Choroid plexus epithelial cell (primary cell): Measurements from ENCODE around the gene RALB.

Source experiments
- DNase-seq: peaks from one replicate; pipeline ENCODE4 v3.0.0-alpha.2; 2010; ENCODE audit warnings: low read depth
- H3K4me3 ChIP-seq: 2 replicates; pipeline ENCODE4 v1.5.1; 2011; ENCODE audit warnings: low read depth, mild to moderate bottlenecking, control low read depth, low read length, moderate library complexity
- TF ChIP-seq, protein P1 (sequence below): conservative IDR thresholded peaks from 2 replicates; pipeline ENCODE4 v1.5.1; 2011; ENCODE audit warnings: low read depth, mild to moderate bottlenecking, control low read depth, inconsistent platforms, low read length, moderate library complexity

The RALB gene

DNA sequence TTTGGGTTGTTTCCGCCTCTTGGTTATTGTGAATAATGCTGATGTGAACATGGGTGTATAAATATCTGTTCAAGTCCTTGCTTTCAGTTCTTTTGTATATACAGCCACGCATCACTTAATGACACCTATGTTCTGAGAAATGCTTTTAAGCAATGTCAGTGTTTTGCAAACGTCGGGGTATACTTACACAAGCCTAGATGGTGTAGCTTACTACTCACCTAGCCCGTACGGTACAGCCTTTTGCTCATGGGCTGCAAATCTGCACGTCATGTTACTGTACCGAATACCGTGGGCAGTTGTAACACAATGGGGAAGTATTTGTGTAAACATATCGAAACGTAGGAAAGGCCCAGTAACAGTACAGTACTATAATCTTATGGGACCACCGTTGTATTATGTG lies 12.4 kb downstream of the RALB start:
- no peak for DNase-seq
- no peak overlapping the region for H3K4me3 ChIP-seq
- TF ChIP-seq, protein P1, sequence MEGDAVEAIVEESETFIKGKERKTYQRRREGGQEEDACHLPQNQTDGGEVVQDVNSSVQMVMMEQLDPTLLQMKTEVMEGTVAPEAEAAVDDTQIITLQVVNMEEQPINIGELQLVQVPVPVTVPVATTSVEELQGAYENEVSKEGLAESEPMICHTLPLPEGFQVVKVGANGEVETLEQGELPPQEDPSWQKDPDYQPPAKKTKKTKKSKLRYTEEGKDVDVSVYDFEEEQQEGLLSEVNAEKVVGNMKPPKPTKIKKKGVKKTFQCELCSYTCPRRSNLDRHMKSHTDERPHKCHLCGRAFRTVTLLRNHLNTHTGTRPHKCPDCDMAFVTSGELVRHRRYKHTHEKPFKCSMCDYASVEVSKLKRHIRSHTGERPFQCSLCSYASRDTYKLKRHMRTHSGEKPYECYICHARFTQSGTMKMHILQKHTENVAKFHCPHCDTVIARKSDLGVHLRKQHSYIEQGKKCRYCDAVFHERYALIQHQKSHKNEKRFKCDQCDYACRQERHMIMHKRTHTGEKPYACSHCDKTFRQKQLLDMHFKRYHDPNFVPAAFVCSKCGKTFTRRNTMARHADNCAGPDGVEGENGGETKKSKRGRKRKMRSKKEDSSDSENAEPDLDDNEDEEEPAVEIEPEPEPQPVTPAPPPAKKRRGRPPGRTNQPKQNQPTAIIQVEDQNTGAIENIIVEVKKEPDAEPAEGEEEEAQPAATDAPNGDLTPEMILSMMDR: no peak

DNA sequence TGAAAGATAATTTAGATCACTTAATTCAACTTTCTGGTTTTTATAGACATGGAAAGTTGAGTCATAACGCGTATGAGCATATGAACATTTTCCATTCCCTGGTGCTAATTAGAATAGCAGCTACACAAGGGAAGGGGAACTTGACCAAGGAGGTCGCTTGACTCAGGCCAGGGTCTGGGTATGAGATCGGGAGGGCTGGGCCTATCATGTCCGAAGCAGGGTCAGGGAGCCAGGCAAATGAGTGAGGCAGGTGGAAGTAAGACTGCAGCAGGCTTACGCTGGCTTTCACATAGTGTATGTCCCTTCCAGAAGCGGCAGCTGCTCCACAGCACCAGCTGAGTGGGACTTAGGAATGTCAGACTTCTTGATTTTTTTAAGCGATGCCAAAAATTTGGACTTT lies 14.7 kb downstream of the RALB start:
- DNase-seq: no peak
- no peak overlapping the region for H3K4me3 ChIP-seq
- TF ChIP-seq, protein P1: no peak

DNA sequence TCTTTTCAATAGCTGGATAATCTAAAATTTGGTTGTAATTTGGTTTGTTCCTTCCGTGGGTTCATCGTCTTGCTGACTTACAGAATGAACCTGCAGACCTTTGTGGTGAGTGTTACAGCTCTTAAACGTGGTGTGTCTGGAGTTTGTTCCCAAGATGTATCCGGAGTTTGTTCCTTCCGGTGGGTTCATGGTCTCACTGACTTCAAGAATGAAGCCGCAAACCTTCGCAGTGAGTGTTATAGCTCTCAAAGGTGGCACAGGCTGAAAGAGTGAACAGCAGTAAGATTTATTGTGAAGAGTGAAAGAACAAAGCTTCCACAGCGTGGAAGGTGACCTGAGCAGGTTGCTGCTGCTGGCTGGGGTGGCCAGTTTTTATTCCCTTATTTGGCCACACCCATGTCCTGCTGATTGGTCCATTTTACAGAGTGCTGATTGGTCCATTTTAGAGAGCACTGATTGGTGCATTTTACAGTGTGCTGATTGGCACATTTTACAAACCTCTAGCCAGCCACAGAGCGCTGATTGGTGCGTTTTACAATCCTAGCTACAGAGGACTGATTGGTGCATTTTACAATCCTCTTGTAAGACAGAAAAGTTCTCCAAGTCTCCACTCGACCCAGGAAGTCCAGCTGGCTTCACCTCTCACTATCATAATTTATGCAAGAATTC lies 16.6 kb downstream of the RALB start:
- TF ChIP-seq, protein P1: no peak
- no peak overlapping the region for H3K4me3 ChIP-seq
- no peak for DNase-seq

DNA sequence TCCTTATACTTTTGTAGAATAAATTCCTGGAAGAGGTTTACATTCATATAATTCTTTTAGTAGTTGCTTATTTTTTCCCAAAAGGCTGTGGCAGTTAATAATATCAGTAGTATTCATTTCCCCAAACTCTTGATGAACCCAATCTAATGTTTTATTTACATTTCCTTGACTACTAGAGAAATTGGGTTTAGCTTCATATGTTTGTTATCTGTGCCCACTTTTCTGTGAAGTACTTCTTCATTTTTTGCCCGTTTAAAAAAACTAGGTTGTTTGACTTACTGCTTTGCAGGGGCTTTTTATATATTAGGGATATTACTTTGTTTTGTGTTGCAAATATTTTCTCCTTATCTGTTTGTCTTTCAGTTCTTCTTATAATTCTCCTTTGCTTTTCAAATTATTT lies 17.2 kb downstream of the RALB start:
- TF ChIP-seq, protein P1: no peak
- no peak overlapping the region for H3K4me3 ChIP-seq
- no peak for DNase-seq

DNA sequence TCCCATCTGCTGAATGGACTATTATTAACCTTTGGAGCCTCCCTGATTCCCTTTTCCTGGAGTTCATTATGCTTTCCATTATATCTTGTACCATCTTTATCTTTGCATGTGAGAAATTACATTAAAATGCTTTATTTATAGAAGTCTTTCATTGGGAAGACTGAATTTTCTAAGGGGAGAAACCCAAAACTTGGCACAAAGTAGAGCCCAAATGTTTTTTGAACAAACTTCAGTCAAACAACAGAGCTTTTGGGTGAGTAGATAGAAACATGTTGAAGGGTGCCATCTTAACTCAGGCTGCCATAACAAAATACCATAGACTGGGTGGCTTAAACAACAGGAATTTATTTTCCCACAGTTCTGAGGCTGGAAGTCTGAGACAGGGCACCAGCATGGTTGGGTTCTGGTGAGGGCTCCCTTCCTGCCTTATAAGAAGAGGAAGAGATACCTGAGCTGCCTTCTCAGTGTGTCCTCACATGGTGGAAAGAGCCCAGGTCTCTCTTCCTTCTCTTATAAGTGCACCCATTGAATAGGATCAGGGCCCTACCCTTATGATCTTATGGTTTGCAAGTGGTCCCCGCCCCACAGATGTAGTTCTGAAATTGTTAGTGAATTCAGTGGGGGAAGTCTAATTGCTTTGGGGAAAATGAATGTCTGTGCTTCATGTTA lies 19.2 kb downstream of the RALB start:
- H3K4me3 ChIP-seq: no peak overlapping the region
- TF ChIP-seq, protein P1: no peak
- no peak for DNase-seq

DNA sequence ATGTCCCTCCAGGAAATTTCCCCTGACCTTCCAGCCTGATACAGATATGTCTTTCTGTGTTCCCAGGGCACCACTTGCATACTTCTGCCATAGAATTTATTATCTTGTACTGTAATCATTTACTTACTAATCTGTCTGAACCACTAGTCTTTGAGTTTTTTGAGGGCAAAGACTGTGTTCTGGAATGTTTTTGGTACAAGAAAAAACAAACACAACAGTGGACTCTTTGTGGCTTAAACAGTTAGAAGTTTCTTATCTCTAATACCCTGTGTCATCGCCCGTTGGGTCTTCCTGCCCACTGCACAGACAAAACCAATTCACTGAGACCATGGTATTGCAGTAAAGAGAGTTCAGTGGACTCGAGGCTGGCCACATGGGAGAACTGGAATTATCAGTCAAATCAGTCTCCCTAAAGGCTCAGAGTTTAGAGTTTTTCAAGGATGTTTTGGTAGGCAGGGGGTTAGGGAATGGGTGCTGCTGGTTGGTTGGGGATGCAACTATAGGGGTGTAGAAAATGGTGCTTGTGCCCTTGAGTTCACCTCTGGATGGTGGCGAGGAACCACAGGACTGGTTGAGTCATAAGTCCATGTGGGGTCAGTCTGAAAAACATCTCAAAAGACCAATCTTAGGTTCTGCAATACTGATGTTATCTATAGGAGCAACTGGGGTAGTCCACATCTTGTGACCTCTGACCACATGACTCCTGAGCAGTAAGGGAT lies 20.3 kb downstream of the RALB start:
- TF ChIP-seq, protein P1: no peak
- H3K4me3 ChIP-seq: no peak overlapping the region
- peak; percentile 46 for DNase-seq
